GM21381 (cell line): ENCODE measurements around the gene NDNF.

Source experiments
- ATAC-seq: cut with Tn5 transposase; IDR thresholded peaks from one replicate; pipeline ENCODE4 v1.9.1; 2021; ENCODE audit warnings: mild to moderate bottlenecking, moderate library complexity; ENCODE audit not compliant: unreplicated experiment

The NDNF gene

GRCh38 chr4:121070696-121071639 lies 1.4 kb downstream of the NDNF start:
- peak; percentile 46 for ATAC-seq

- no peak for ATAC-seq
Measured at GRCh38 chr4:121070274-121070673, 2.1 kb downstream of the NDNF start.

- ATAC-seq, result no peak
Measured at GRCh38 chr4:121069430-121069829, 2.9 kb downstream of the NDNF start.

GRCh38 chr4:121064482-121064881 lies 7.9 kb downstream of the NDNF start:
- no peak for ATAC-seq

- ATAC-seq, result no peak
Measured at GRCh38 chr4:121062521-121062920, 9.8 kb downstream of the NDNF start.

- ATAC-seq, result no peak
Measured at GRCh38 chr4:121061861-121062260, 10.5 kb downstream of the NDNF start.

- ATAC-seq, result no peak
Measured at GRCh38 chr4:121061215-121061614, 11.1 kb downstream of the NDNF start.

- ATAC-seq, result no peak
Measured at GRCh38 chr4:121057466-121057922, 14.8 kb downstream of the NDNF start.

- ATAC-seq, result no peak
Measured at GRCh38 chr4:121056066-121056465, 16.3 kb downstream of the NDNF start.

- ATAC-seq, result no peak
Measured at GRCh38 chr4:121054373-121054772, 18.0 kb downstream of the NDNF start.

GRCh38 chr4:121053601-121054143 lies 18.7 kb downstream of the NDNF start:
- ATAC-seq, result no peak

- no peak for ATAC-seq
Measured at GRCh38 chr4:121050300-121050699, 22.0 kb downstream of the NDNF start.

- no peak for ATAC-seq
Measured at GRCh38 chr4:121049072-121049599, 23.2 kb downstream of the NDNF start.

GRCh38 chr4:121048165-121048564 lies 24.2 kb downstream of the NDNF start:
- ATAC-seq, result no peak

- ATAC-seq, result peak; percentile 100
Measured at GRCh38 chr4:121041307-121042090, 30.8 kb downstream of the NDNF start.

GRCh38 chr4:121034017-121034416 lies 38.3 kb downstream of the NDNF start:
- no peak for ATAC-seq

GRCh38 chr4:121030711-121031110 lies 41.6 kb downstream of the NDNF start:
- ATAC-seq, result no peak

- ATAC-seq, result no peak
Measured at GRCh38 chr4:121030131-121030530, 42.2 kb downstream of the NDNF start.

GRCh38 chr4:121026034-121026433 lies 46.3 kb downstream of the NDNF start:
- no peak for ATAC-seq

- ATAC-seq, result no peak
Measured at GRCh38 chr4:121025540-121025939, 46.8 kb downstream of the NDNF start.

GRCh38 chr4:121018543-121018942 lies 53.8 kb downstream of the NDNF start:
- no peak for ATAC-seq
